GM12878 (cell line): ENCODE measurements around the gene TCEANC. TPM values are rescaled to one million over a fixed set of nuclear protein-coding genes. Genes with fewer than 3 reads are reported as not detected.
A peak's percentile ranks its signal among the peaks of the same experiment; 100 is the strongest.

ENCODE experiments used
- CHD1 ChIP-seq: IDR thresholded peaks from 2 replicates; pipeline ENCODE4 v1.6.1; 2012; ENCODE audit warnings: low read depth, low read length, improper control_type of control experiment
- CHD4 ChIP-seq: fragments of 200-600 bp; sonication (generic); IDR thresholded peaks from 2 replicates; pipeline ENCODE4 v1.6.1; 2016; ENCODE audit warnings: mild to moderate bottlenecking
- CREM ChIP-seq: IDR thresholded peaks from 2 replicates; pipeline ENCODE4 v1.6.1; 2014; ENCODE audit warnings: antibody characterized with exemption, low read depth
- HCFC1 ChIP-seq: fragments of 150-350 bp; IDR thresholded peaks from 2 replicates; pipeline ENCODE4 v1.6.1; 2014; ENCODE audit warnings: low read length
- IKZF1 ChIP-seq: fragments of 450-650 bp; conservative IDR thresholded peaks from 2 replicates; pipeline ENCODE4 v1.6.1; 2017; ENCODE audit warnings: antibody characterized with exemption, mild to moderate bottlenecking
- KAT2A ChIP-seq: conservative IDR thresholded peaks from 2 replicates; pipeline ENCODE4 v1.6.1; 2011; ENCODE audit warnings: low read depth, low read length; ENCODE audit not compliant: control insufficient read depth
- KLF5 ChIP-seq: fragments of 450-650 bp; IDR thresholded peaks from 2 replicates; pipeline ENCODE4 v1.6.1; 2014; ENCODE audit warnings: mild to moderate bottlenecking; ENCODE audit not compliant: partially characterized antibody
- MXI1 ChIP-seq: fragments of 150-350 bp; IDR thresholded peaks from 2 replicates; pipeline ENCODE4 v1.6.1; 2011; ENCODE audit warnings: low read depth, mild to moderate bottlenecking, inconsistent platforms, low read length, improper control_type of control experiment
- MYB ChIP-seq: fragments of 150-350 bp; IDR thresholded peaks from 2 replicates; pipeline ENCODE4 v1.6.1; 2014; ENCODE audit warnings: mild to moderate bottlenecking, low read depth, low read length, borderline replicate concordance
- NFYA ChIP-seq: IDR thresholded peaks from 2 replicates; pipeline ENCODE4 v1.6.1; 2011; ENCODE audit warnings: low read depth, mild to moderate bottlenecking, low read length, improper control_type of control experiment, borderline replicate concordance
- NR2C1 ChIP-seq: fragments of 450-650 bp; IDR thresholded peaks from 2 replicates; pipeline ENCODE4 v1.6.1; 2017; ENCODE audit warnings: antibody characterized with exemption, mild to moderate bottlenecking, moderate library complexity
- PAX5 ChIP-seq: IDR thresholded peaks from 2 replicates; pipeline ENCODE4 v1.6.1; 2011; ENCODE audit warnings: low read depth, low read length, borderline replicate concordance
- PAX8 ChIP-seq: fragments of 450-650 bp; IDR thresholded peaks from 2 replicates; pipeline ENCODE4 v1.6.1; 2017; ENCODE audit warnings: mild to moderate bottlenecking, moderate library complexity
- SREBF2 ChIP-seq: IDR thresholded peaks from 2 replicates; pipeline ENCODE4 v1.6.1; 2012; ENCODE audit warnings: mild to moderate bottlenecking, low read length
- STAT1 ChIP-seq: fragments of 450-650 bp; conservative IDR thresholded peaks from 2 replicates; pipeline ENCODE4 v1.6.1; 2014; ENCODE audit warnings: antibody characterized with exemption, mild to moderate bottlenecking
- SUZ12 ChIP-seq: fragments of 200-600 bp; sonication (generic); IDR thresholded peaks from one replicate; pipeline ENCODE4 v1.6.1; 2018; ENCODE audit warnings: antibody characterized with exemption, mild to moderate bottlenecking; ENCODE audit not compliant: unreplicated experiment
- TAF1 ChIP-seq: IDR thresholded peaks from 2 replicates; pipeline ENCODE4 v1.6.1; 2011; ENCODE audit warnings: mild to moderate bottlenecking, low read depth, low read length, borderline replicate concordance
- ZNF217 ChIP-seq: fragments of 450-650 bp; IDR thresholded peaks from 2 replicates; pipeline ENCODE4 v1.6.1; 2017; ENCODE audit warnings: antibody characterized with exemption, mild to moderate bottlenecking
- polyA plus RNA-seq, 11 experiments: library from polyadenylated mRNA; depleted of rRNA in 4 of 11; unstranded in 6 of 11; stranded (reverse) in 5 of 11; fragments of >200 nt; fragmentation: Nextera tagmentation in 4 of 11; fragmentation: Illumina TruSeq in 1 of 11; extraction: Ambion mirVana in 4 of 11; extraction: Trizol in 1 of 11; gene quantifications; 1 replicate in 1 of 11; 2 replicates in 10 of 11; pipeline versions ENCODE4 v1.2.1 to v1.2.3, GENCODE V29; 2011 to 2016; ENCODE audit warnings: inconsistent platforms in 2 of 11, missing spikeins in 2 of 11, low read depth in 1 of 11
- total RNA-seq, 4 experiments: library from RNA; depleted of rRNA in 3 of 4; stranded (reverse); fragments of >200 nt in 3 of 4; fragmentation: Illumina TruSeq in 1 of 4; extraction: Trizol in 1 of 4; gene quantifications; 2 replicates each; pipeline versions ENCODE4 v1.2.1 to v1.2.3, GENCODE V29; 2013 to 2021
- TF ChIP-seq, protein P1 (sequence below): IDR thresholded peaks from 2 replicates; pipeline ENCODE4 v1.6.1; 2012; ENCODE audit warnings: improper control_type of control experiment, low read depth, low read length; ENCODE audit not compliant: insufficient replicate concordance
- TF ChIP-seq, protein P2 (sequence below): fragments of 450-650 bp; IDR thresholded peaks from 2 replicates; pipeline ENCODE4 v1.6.1; 2018; ENCODE audit warnings: borderline replicate concordance, mild to moderate bottlenecking; ENCODE audit not compliant: partially characterized antibody
- TF ChIP-seq, protein P3 (sequence below): fragments of 450-650 bp; IDR thresholded peaks from 2 replicates; pipeline ENCODE4 v1.6.1; 2017; ENCODE audit warnings: borderline replicate concordance
- TF ChIP-seq, protein P4 (sequence below): IDR thresholded peaks from 2 replicates; pipeline ENCODE4 v1.6.1; 2011; ENCODE audit warnings: borderline replicate concordance, low read depth, mild to moderate bottlenecking, moderate library complexity, low read length; ENCODE audit not compliant: insufficient read depth, poor library complexity, severe bottlenecking

TCEANC gene
- total and polyA plus RNA-seq, 10 of the 15 experiments (the other 5 are each of a cell fraction or from before 2014, with no cell fraction given) = 1.1 to 4.9 (median 2.9) TPM

DNA sequence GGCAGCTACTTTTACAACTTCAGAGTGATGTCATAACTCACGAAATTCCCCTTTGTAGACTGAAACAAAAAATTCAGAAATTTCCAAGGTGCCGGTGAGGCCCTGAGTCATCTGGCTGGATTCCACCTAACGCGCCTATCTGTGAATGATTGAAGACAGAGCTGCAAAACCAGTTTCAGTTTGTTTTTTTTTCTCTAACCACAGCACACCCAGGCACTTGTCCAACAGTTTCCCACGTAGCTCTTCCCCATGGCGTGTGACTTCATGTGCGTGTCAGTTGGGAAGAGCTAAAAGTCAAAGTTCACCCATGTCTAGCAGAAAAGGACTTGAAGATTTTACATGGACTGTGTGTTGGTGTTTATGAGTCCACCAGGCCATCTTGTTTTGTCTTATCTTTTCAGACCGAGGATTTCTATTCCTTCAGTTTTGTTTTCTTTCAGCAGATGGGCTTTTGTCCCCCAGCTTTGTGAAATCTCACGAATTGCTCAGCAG lies 16.4 kb downstream of the TCEANC start (continued):
- TF ChIP-seq, protein P1, sequence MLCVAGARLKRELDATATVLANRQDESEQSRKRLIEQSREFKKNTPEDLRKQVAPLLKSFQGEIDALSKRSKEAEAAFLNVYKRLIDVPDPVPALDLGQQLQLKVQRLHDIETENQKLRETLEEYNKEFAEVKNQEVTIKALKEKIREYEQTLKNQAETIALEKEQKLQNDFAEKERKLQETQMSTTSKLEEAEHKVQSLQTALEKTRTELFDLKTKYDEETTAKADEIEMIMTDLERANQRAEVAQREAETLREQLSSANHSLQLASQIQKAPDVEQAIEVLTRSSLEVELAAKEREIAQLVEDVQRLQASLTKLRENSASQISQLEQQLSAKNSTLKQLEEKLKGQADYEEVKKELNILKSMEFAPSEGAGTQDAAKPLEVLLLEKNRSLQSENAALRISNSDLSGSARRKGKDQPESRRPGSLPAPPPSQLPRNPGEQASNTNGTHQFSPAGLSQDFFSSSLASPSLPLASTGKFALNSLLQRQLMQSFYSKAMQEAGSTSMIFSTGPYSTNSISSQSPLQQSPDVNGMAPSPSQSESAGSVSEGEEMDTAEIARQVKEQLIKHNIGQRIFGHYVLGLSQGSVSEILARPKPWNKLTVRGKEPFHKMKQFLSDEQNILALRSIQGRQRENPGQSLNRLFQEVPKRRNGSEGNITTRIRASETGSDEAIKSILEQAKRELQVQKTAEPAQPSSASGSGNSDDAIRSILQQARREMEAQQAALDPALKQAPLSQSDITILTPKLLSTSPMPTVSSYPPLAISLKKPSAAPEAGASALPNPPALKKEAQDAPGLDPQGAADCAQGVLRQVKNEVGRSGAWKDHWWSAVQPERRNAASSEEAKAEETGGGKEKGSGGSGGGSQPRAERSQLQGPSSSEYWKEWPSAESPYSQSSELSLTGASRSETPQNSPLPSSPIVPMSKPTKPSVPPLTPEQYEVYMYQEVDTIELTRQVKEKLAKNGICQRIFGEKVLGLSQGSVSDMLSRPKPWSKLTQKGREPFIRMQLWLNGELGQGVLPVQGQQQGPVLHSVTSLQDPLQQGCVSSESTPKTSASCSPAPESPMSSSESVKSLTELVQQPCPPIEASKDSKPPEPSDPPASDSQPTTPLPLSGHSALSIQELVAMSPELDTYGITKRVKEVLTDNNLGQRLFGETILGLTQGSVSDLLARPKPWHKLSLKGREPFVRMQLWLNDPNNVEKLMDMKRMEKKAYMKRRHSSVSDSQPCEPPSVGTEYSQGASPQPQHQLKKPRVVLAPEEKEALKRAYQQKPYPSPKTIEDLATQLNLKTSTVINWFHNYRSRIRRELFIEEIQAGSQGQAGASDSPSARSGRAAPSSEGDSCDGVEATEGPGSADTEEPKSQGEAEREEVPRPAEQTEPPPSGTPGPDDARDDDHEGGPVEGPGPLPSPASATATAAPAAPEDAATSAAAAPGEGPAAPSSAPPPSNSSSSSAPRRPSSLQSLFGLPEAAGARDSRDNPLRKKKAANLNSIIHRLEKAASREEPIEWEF = peak; percentile 85
- TF ChIP-seq STAT1 (no peak), SUZ12 (no peak), PAX8 (no peak), NR2C1 (peak; percentile 84), SREBF2 (no peak), MYB (no peak), NFYA (no peak), IKZF1 (peak; percentile 99), MXI1 (0 out of 2 replicates have a peak, but pooled peaks have one; percentile 47), KAT2A (no peak), KLF5 (peak; percentile 87), TAF1 (0 out of 2 replicates have a peak, but pooled peaks have one; percentile 53), PAX5 (peak; percentile 75; the same call in 1 of the 2 replicates), CHD4 (no peak), CHD1 (no peak), CREM (peak; percentile 62), ZNF217 (no peak), HCFC1 (no peak)
- TF ChIP-seq, protein P2, sequence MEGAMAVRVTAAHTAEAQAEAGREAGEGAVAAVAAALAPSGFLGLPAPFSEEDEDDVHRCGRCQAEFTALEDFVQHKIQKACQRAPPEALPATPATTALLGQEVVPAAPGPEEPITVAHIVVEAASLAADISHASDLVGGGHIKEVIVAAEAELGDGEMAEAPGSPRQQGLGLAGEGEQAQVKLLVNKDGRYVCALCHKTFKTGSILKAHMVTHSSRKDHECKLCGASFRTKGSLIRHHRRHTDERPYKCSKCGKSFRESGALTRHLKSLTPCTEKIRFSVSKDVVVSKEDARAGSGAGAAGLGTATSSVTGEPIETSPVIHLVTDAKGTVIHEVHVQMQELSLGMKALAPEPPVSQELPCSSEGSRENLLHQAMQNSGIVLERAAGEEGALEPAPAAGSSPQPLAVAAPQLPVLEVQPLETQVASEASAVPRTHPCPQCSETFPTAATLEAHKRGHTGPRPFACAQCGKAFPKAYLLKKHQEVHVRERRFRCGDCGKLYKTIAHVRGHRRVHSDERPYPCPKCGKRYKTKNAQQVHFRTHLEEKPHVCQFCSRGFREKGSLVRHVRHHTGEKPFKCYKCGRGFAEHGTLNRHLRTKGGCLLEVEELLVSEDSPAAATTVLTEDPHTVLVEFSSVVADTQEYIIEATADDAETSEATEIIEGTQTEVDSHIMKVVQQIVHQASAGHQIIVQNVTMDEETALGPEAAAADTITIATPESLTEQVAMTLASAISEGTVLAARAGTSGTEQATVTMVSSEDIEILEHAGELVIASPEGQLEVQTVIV = no peak
- TF ChIP-seq, protein P3, sequence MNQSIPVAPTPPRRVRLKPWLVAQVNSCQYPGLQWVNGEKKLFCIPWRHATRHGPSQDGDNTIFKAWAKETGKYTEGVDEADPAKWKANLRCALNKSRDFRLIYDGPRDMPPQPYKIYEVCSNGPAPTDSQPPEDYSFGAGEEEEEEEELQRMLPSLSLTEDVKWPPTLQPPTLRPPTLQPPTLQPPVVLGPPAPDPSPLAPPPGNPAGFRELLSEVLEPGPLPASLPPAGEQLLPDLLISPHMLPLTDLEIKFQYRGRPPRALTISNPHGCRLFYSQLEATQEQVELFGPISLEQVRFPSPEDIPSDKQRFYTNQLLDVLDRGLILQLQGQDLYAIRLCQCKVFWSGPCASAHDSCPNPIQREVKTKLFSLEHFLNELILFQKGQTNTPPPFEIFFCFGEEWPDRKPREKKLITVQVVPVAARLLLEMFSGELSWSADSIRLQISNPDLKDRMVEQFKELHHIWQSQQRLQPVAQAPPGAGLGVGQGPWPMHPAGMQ = no peak; the same call in 1 of the 2 replicates
- TF ChIP-seq, protein P4, sequence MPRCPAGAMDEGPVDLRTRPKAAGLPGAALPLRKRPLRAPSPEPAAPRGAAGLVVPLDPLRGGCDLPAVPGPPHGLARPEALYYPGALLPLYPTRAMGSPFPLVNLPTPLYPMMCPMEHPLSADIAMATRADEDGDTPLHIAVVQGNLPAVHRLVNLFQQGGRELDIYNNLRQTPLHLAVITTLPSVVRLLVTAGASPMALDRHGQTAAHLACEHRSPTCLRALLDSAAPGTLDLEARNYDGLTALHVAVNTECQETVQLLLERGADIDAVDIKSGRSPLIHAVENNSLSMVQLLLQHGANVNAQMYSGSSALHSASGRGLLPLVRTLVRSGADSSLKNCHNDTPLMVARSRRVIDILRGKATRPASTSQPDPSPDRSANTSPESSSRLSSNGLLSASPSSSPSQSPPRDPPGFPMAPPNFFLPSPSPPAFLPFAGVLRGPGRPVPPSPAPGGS = peak; percentile 92
